CD1c-positive myeloid dendritic cell (primary cell): Measurements from ENCODE around the gene UTRN.

ENCODE experiments used
- DNase-seq: peaks from one replicate; pipeline ENCODE4 v3.0.0-alpha.2; 2016; ENCODE audit errors: extremely low spot score

Gene UTRN

DNA sequence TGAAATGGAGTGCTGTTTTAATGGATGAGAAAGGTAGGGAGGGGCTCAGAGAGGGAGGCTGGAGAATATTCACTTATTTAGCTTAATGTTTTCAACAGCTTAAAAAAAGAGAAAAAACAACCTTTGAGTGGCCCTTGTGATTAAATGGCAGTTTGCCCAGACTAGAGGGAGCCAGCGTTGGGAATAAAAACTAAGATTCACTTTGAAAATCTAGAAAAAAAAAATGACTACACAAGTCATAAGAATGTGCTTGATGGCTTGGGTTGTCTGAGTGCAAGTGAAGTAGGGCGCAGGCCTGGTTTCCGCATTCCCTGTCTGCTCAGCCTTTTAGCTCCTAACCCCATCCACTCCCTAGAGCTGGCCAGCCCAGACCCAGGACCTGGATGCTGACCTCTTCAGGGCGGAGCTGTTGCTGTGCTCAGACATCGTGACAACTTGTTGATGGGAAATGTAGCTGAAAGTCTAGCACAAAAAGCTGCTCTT lies 28.9 kb downstream of the UTRN start:
- DNase-seq, result no peak

DNA sequence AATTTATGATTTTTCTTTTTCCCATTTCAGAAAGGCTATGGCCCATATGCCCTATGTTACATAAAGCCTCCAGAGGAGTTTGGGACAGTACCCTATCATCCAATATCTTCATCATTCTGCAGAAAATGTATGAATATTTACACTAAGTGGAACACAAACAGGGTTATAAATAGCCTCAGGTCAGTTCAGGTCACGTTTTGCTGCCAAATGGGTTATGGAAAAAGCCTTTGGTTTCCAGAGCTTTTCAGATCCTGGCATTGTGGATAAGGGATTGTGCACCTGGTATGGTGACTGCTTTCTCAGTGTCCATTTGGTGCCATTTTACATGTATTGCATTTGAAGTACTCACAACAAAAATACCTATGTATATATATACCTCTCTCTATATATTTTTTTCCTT lies 29.4 kb downstream of the UTRN start:
- DNase-seq, result no peak

GRCh38 chr6:144315226-144315980 lies 30.3 kb downstream of the UTRN start:
- no peak for DNase-seq

GRCh38 chr6:144315981-144316861 lies 31.1 kb downstream of the UTRN start:
- DNase-seq, result no peak

DNA sequence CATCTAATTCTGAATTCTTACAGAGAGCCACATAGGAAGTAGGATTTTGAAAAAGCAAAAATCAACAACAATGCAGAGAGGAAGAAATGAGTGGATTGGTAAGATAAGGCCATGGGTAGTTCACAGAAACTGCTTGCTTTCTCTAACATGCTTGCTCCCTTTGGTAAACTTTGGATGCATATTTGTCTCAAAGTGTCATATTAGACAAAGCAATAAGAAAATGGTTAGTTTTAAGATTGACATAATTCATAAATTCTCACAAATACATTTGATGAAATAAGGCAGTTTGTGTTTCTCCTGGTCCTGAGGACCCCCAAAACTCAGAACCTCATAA lies 31.7 kb downstream of the UTRN start:
- DNase-seq, result no peak

- DNase-seq, result no peak
Measured at GRCh38 chr6:144317736-144318135, 32.6 kb downstream of the UTRN start.

GRCh38 chr6:144319211-144319610 lies 34.1 kb downstream of the UTRN start:
- no peak for DNase-seq

GRCh38 chr6:144320741-144321140 lies 35.6 kb downstream of the UTRN start:
- no peak for DNase-seq

DNA sequence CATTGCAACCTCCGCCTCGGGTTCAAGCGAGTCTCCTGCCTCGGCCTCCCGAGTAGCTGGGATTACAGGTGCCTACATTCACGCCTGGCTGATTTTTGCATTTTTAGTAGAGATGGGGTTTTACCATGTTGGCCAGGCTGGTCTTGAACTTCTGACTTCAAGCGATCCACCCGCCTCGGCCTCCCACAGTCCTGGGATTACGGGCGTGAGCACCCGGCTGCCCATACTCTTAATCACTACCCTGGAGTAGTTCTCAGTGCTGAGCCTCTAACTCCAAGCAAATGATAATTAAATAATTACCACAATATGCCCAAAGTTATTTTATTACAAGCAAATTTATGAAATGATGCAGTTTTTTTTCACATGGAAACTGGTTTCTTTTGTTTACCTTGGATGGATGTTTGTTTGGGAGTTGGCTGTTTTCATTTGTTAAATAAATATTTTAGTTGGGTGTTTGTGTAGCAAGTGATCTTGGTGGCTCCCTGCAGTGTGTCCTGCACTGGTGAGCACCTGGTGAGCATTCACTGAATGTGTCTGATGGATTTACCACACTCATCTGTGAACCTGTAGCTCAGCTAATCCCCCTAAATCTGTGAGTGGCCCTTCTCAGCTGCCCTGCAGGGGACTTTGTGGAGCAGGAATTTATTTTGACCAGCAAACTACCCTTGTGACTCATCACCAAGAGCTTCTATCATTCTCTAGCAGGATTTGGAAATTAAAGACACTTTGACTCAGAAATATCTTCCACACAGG lies 36.9 kb downstream of the UTRN start:
- DNase-seq, result no peak

DNA sequence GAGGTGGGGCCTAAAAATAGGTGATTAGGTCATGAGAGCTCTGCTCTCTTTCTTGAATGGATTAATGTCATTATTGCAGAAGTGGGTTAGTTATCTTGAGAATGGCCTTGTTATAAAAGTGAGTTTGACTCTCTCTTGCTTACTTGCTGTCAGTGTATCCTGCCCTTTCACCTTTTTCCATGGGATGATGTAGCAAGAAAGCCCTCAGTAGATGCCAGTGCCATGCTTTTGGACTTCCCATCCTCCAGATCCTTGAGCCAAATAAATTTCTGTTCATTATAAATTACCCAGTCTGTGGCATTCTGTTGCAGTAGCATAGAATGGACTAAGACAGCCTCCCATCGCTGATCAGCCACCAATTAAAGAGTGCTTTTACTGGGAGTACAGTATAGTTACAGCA lies 40.1 kb downstream of the UTRN start:
- no peak for DNase-seq

GRCh38 chr6:144326393-144326792 lies 41.3 kb downstream of the UTRN start:
- no peak for DNase-seq

DNA sequence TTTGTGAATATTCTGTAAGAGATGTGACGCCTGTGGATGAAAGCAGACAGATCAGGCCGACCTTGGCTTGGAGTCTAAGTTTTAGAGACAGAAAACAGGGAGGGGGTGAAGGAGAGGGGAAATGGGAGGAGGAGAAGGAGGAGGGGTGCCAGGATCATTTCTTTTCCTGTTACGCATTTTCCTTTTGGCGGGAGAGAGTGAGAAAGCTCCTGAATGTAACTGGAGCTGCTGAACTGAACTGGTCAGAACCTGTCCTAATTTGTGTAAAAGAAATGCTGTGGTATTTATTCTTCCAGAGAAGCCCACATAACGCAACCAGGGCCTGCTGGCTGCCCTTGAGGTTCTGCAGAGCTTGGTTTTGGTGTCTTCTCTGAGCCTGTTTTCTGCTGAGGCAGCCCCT lies 41.9 kb downstream of the UTRN start:
- DNase-seq, result no peak

- no peak for DNase-seq
Measured at GRCh38 chr6:144330017-144330987, 45.2 kb downstream of the UTRN start.

GRCh38 chr6:144331491-144331969 lies 46.4 kb downstream of the UTRN start:
- DNase-seq, result no peak

DNA sequence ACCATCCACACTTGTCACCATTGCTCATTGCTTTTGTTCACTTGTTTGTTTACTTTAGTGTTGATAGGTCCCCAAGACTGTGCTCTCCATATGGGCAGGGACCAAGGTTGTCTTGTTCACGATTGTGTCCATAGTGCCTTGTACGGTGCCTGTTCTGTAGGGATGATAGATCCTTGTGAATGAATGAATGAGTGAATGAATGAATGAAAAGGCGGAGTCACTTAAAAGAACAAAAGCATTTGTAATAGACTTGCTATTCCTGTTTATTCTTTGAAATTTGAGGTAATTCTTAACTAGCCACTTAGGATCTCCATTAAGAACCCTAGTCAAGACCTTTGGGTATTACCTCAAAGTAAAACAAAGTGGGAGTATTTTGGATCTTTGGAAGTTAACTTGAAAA lies 47.0 kb downstream of the UTRN start:
- no peak for DNase-seq

DNA sequence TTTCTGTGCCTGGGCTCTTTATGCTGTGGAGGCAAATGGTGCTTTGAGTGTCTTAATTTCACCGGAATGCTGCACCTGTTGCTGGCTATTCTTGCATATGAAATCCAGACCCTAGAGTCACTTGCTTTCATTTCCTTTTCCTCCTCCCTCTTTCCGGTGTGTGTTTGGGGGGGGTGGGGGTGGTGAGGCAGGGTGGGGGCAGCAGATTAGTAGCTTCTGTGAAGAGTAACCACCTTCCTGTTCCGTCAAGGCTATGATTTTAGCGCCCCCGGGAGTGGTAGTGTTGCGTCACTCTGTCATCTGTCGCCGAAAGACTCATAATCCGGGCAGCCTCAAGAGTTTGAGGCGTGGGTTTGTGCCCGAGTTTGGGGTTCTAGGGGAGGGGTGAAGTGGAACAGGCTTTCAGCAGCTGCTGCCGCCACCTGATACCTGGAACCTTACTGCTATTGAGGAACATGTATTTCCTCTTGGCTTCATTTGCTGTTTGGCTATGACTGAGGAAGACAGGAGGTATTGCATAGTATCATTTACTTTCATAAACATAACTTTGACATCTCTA lies 49.1 kb downstream of the UTRN start:
- peak; percentile 76 for DNase-seq
